Activated CD4-positive, alpha-beta memory T cell treated with anti-CD3 and anti-CD28 coated beads for 36 hours (primary cell): ENCODE results near the gene SERPINB1. TPM values are rescaled to one million over a fixed set of nuclear protein-coding genes. Genes with fewer than 3 reads are reported as not detected.
"Not testable (repeated sequence)": the region's sequence is repeated elsewhere in the genome, so short reads cannot be mapped to it uniquely, and the experiment has no call there.

Experiments used
- CTCF ChIA-PET: fragments of 350-600 bp; sonication (Branson Sonifier 250); formaldehyde crosslinking; loops from one replicate; lab custom pipeline; 2021; ENCODE audit warnings: antibody characterized with exemption, inconsistent platforms; lab: Charles Lee
- POLR2A ChIA-PET: fragments of 350-600 bp; sonication (Branson Sonifier 250); formaldehyde crosslinking; loops from one replicate; lab custom pipeline; 2021; ENCODE audit warnings: antibody characterized with exemption; lab: Charles Lee
- DNase-seq: peaks from one replicate; pipeline ENCODE4 v3.0.0-alpha.2; 2020
- H3K27ac Mint-ChIP-seq: one replicate; pipeline ENCODE4 v1.8.0; 2021; ENCODE audit warnings: mixed read lengths
- H3K27me3 Mint-ChIP-seq: one replicate; pipeline ENCODE4 v1.8.0; 2021; ENCODE audit warnings: mixed read lengths
- H3K36me3 Mint-ChIP-seq: one replicate; pipeline ENCODE4 v1.8.0; 2021; ENCODE audit warnings: mixed read lengths
- H3K4me1 Mint-ChIP-seq: one replicate; pipeline ENCODE4 v1.8.0; 2021; ENCODE audit warnings: low read depth, mixed read lengths
- H3K4me3 Mint-ChIP-seq: one replicate; pipeline ENCODE4 v1.8.0; 2021; ENCODE audit warnings: mild to moderate bottlenecking, mixed read lengths
- H3K9me3 Mint-ChIP-seq: one replicate; pipeline ENCODE4 v1.8.0; 2021; ENCODE audit warnings: mixed read lengths
- intact Hi-C: fragments of 100-400 bp; cut with micrococcal nuclease; formaldehyde crosslinking; loops from one replicate; pipeline ENCODE4 v1.15.1; 2023
- total RNA-seq, 2 experiments: library from RNA; stranded (reverse); gene quantifications; one replicate each; pipeline ENCODE4 v1.2.3, GENCODE V29; 2021

SERPINB1 gene
- total RNA-seq, 2 experiments from 2014 or later: 164 to 169 TPM

- intact Hi-C loops: no loop called here
- Mint-ChIP-seq H3K4me1 (peaks cover 28% of the 10 kb centered on the region), H3K9me3 (peaks cover 27% of the 10 kb centered on the region), H3K27ac (no peak overlapping the region), H3K27me3 (no peaks in the 10 kb centered on the region), H3K36me3 (peaks cover 12% of the 10 kb centered on the region), H3K4me3 (no peak overlapping the region)
- no peak for DNase-seq
- POLR2A ChIA-PET: no interaction called here
- CTCF ChIA-PET: interaction anchor here (0.7 kb wide), 1 partner anchor 10 kb away, joined by 3 read pairs; no protein-coding TSS in a partner anchor
These were observed 25.5 kb downstream of the SERPINB1 start for GRCh38 chr6:2816158-2816557.

GRCh38 chr6:2812695-2813094, 29.0 kb downstream of the SERPINB1 start:
- Mint-ChIP-seq H3K4me3 (no peak overlapping the region), H3K27me3 (no peaks in the 10 kb centered on the region), H3K27ac (no peak overlapping the region), H3K36me3 (peaks cover 12% of the 10 kb centered on the region), H3K4me1 (peaks cover 17% of the 10 kb centered on the region), H3K9me3 (peaks cover 27% of the 10 kb centered on the region)
- ChIA-PET CTCF (interaction anchor here (0.6 kb wide), 1 partner anchor 22 kb away, joined by 3 read pairs; no protein-coding TSS in a partner anchor), POLR2A (no interaction called here)
- intact Hi-C loops: no loop called here
- DNase-seq: no peak

GRCh38 chr6:2810092-2810671, 31.5 kb downstream of the SERPINB1 start:
- Mint-ChIP-seq H3K36me3 (no peaks in the 10 kb centered on the region), H3K27ac (peak overlapping the region; percentile 11), H3K4me3 (no peak overlapping the region), H3K27me3 (no peaks in the 10 kb centered on the region), H3K9me3 (peaks cover 3% of the 10 kb centered on the region), H3K4me1 (peaks cover 12% of the 10 kb centered on the region)
- peak; percentile 23 for DNase-seq
- intact Hi-C loops: loop anchor here (1.0 kb wide), 1 partner anchor 17 kb away; no protein-coding TSS in a partner anchor
- ChIA-PET CTCF (no interaction called here), POLR2A (no interaction called here)

- ChIA-PET CTCF (interaction anchor here (0.9 kb wide), 1 partner anchor 37 kb away, joined by 4 read pairs; no protein-coding TSS in a partner anchor), POLR2A (no interaction called here)
- Mint-ChIP-seq H3K27ac (no peak overlapping the region), H3K27me3 (no peaks in the 10 kb centered on the region), H3K4me3 (no peak overlapping the region), H3K4me1 (peaks cover 12% of the 10 kb centered on the region), H3K9me3 (no peaks in the 10 kb centered on the region), H3K36me3 (no peaks in the 10 kb centered on the region)
- DNase-seq: no peak
- intact Hi-C loops: no loop called here
These were observed 32.6 kb downstream of the SERPINB1 start for GRCh38 chr6:2809015-2809414.

- DNase-seq: no peak
- H3K4me3 Mint-ChIP-seq: no peak overlapping the region
- H3K27ac Mint-ChIP-seq: no peak overlapping the region
- H3K9me3 Mint-ChIP-seq: no peaks in the 10 kb centered on the region
- H3K27me3 Mint-ChIP-seq: no peaks in the 10 kb centered on the region
- ChIA-PET CTCF (interaction anchor here (1.0 kb wide), 1 partner anchor 249 kb away, joined by 4 read pairs; no protein-coding TSS in a partner anchor), POLR2A (no interaction called here)
- H3K4me1 Mint-ChIP-seq: peaks cover 12% of the 10 kb centered on the region
- intact Hi-C loops: no loop called here
- H3K36me3 Mint-ChIP-seq: no peaks in the 10 kb centered on the region
These were observed 34.1 kb downstream of the SERPINB1 start for GRCh38 chr6:2807342-2808090.

GRCh38 chr6:2806644-2807043, 35.0 kb downstream of the SERPINB1 start:
- POLR2A ChIA-PET: no interaction called here
- no peaks in the 10 kb centered on the region for H3K27me3 Mint-ChIP-seq
- no peaks in the 10 kb centered on the region for H3K36me3 Mint-ChIP-seq
- no peak overlapping the region for H3K27ac Mint-ChIP-seq
- CTCF ChIA-PET: no interaction called here
- intact Hi-C loops: no loop called here
- H3K4me3 Mint-ChIP-seq: no peak overlapping the region
- no peak for DNase-seq
- H3K4me1 Mint-ChIP-seq: peaks cover 12% of the 10 kb centered on the region
- H3K9me3 Mint-ChIP-seq: no peaks in the 10 kb centered on the region

GRCh38 chr6:2805031-2805430, 36.6 kb downstream of the SERPINB1 start:
- Mint-ChIP-seq H3K36me3 (no peaks in the 10 kb centered on the region), H3K9me3 (no peaks in the 10 kb centered on the region), H3K4me1 (peaks cover 10% of the 10 kb centered on the region), H3K27me3 (no peaks in the 10 kb centered on the region), H3K27ac (no peak overlapping the region), H3K4me3 (no peak overlapping the region)
- ChIA-PET CTCF (no interaction called here), POLR2A (no interaction called here)
- intact Hi-C loops: no loop called here
- no peak for DNase-seq

- no peaks in the 10 kb centered on the region for H3K9me3 Mint-ChIP-seq
- no peaks in the 10 kb centered on the region for H3K27me3 Mint-ChIP-seq
- ChIA-PET CTCF (no interaction called here), POLR2A (no interaction called here)
- H3K4me3 Mint-ChIP-seq: no peak overlapping the region
- intact Hi-C loops: no loop called here
- no peak overlapping the region for H3K27ac Mint-ChIP-seq
- H3K4me1 Mint-ChIP-seq: peaks cover 10% of the 10 kb centered on the region
- no peak for DNase-seq
- H3K36me3 Mint-ChIP-seq: no peaks in the 10 kb centered on the region
These were observed 37.1 kb downstream of the SERPINB1 start for GRCh38 chr6:2804516-2804915.

GRCh38 chr6:2803731-2804429, 37.8 kb downstream of the SERPINB1 start:
- POLR2A ChIA-PET: no interaction called here
- no peaks in the 10 kb centered on the region for H3K27me3 Mint-ChIP-seq
- no peaks in the 10 kb centered on the region for H3K36me3 Mint-ChIP-seq
- H3K9me3 Mint-ChIP-seq: no peaks in the 10 kb centered on the region
- CTCF ChIA-PET: no interaction called here
- H3K27ac Mint-ChIP-seq: no peak overlapping the region
- peaks cover 14% of the 10 kb centered on the region for H3K4me1 Mint-ChIP-seq
- DNase-seq: no peak
- intact Hi-C loops: no loop called here
- no peak overlapping the region for H3K4me3 Mint-ChIP-seq

GRCh38 chr6:2802521-2803060, 39.1 kb downstream of the SERPINB1 start:
- H3K4me1 Mint-ChIP-seq: peaks cover 16% of the 10 kb centered on the region
- intact Hi-C loops: no loop called here
- CTCF ChIA-PET: interaction anchor here (0.8 to 1.1 kb wide), 2 partner anchors 12 to 39 kb away, joined by 3 to 5 read pairs; partner anchors contain the start of gene SERPINB1

GRCh38 chr6:2801687-2802086, 40.0 kb downstream of the SERPINB1 start:
- H3K27me3 Mint-ChIP-seq, intact Hi-C loops, POLR2A ChIA-PET: not testable (repeated sequence)

More at GRCh38 chr6:2802521-2803060, 39.1 kb downstream of the SERPINB1 start:
- Mint-ChIP-seq H3K27me3 (no peaks in the 10 kb centered on the region), H3K27ac (no peak overlapping the region), H3K4me3 (no peak overlapping the region), H3K36me3 (no peaks in the 10 kb centered on the region), H3K9me3 (no peaks in the 10 kb centered on the region)
- POLR2A ChIA-PET: no interaction called here
- no peak for DNase-seq

More at GRCh38 chr6:2801687-2802086, 40.0 kb downstream of the SERPINB1 start:
- H3K4me3 Mint-ChIP-seq, H3K36me3 Mint-ChIP-seq, H3K9me3 Mint-ChIP-seq, DNase-seq, CTCF ChIA-PET, H3K27ac Mint-ChIP-seq: not testable (repeated sequence)
- peaks cover 16% of the 10 kb centered on the region for H3K4me1 Mint-ChIP-seq
